Measurements from ENCODE around the gene SLC39A1.

SLC39A1 gene

GRCh38 chr1:153970346-153970745 lies 7.0 kb upstream of the SLC39A1 start:
- H3K27me3 ChIP-seq: no peaks in the 10 kb centered on the region
- TF ChIP-seq CTCF (IDR thresholded peaks at IDR 0.05): no peak

GRCh38 chr1:153968972-153969371 lies 5.6 kb upstream of the SLC39A1 start:
- H3K4me1 ChIP-seq (ENCODE audit: control insufficient read depth in 1 of 2, insufficient read depth in 1 of 2, low read depth in 1 of 2, low read length in 1 of 2): peaks cover 27 to 38% of the 10 kb centered on the region in 2 experiments
- no peak for TF ChIP-seq CTCF (IDR thresholded peaks at IDR 0.05)
- no peaks in the 10 kb centered on the region for H3K9me3 ChIP-seq
- no peak overlapping the region for H3K4me3 ChIP-seq (ENCODE audit: low read depth in 1 of 2, low read length in 1 of 2)
- H3K27me3 ChIP-seq: no peaks in the 10 kb centered on the region
- H3K36me3 ChIP-seq: peaks cover 14% of the 10 kb centered on the region
- H3K27ac ChIP-seq: no peak overlapping the region

More at GRCh38 chr1:153970346-153970745, 7.0 kb upstream of the SLC39A1 start:
- Histone ChIP-seq H3K9me3 (no peaks in the 10 kb centered on the region), H3K36me3 (peaks cover 26% of the 10 kb centered on the region), H3K4me3 (ENCODE audit: low read depth in 1 of 2, low read length in 1 of 2) (no peak overlapping the region), H3K4me1 (ENCODE audit: control insufficient read depth in 1 of 2, insufficient read depth in 1 of 2, low read depth in 1 of 2, low read length in 1 of 2) (peaks cover 24 to 32% of the 10 kb centered on the region in 2 experiments), H3K27ac (no peak overlapping the region)

DNA sequence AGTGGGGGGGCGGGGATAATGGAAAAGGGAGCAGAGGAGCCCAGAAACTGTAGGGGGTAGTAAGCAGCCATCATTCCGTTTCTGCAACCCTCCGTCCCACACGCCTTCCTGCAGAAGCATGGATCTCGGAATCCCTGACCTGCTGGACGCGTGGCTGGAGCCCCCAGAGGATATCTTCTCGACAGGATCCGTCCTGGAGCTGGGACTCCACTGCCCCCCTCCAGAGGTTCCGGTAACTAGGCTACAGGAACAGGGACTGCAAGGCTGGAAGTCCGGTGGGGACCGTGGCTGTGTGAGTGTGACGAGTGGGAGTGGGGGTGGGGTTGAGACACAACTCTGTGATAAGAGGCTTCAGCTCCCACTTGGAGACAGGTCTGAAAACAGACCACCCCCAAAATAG lies 5.1 kb upstream of the SLC39A1 start:
- Histone ChIP-seq H3K27ac (no peak overlapping the region), H3K4me3 (ENCODE audit: low read depth in 1 of 2, low read length in 1 of 2) (peak overlapping the region; percentile 71 to 77)

DNA sequence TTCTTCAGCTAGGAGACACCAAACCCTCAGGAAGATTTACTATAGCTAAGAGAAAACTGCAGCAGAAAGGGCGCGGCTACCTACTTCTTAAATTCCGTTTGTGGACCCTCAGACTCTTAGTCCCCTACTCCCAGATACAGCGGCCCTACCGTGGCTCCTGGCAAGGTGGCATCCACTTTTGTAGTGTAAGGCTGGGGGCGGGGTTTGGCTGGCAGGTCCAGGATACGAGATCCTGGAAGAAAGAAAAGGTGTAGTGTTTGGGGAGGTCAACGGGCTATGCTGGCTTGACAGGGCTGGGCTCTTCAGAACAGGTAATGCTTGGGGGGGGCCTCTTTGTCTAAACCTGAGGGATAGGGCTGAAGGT lies 4.6 kb upstream of the SLC39A1 start:
- Histone ChIP-seq H3K4me1 (ENCODE audit: control insufficient read depth in 1 of 2, insufficient read depth in 1 of 2, low read depth in 1 of 2, low read length in 1 of 2) (peaks cover 37 to 43% of the 10 kb centered on the region in 2 experiments), H3K27me3 (no peaks in the 10 kb centered on the region), H3K36me3 (peaks cover 4% of the 10 kb centered on the region), H3K27ac (peak overlapping the region; percentile 85), H3K4me3 (ENCODE audit: low read depth in 1 of 2, low read length in 1 of 2) (peak overlapping the region; percentile 71 to 77), H3K9me3 (no peaks in the 10 kb centered on the region)
- peak; percentile 7 for TF ChIP-seq CTCF (IDR thresholded peaks at IDR 0.05)

More for the DNA sequence above, 5.1 kb upstream of the SLC39A1 start:
- Histone ChIP-seq H3K36me3 (peaks cover 8% of the 10 kb centered on the region), H3K27me3 (no peaks in the 10 kb centered on the region), H3K9me3 (no peaks in the 10 kb centered on the region), H3K4me1 (ENCODE audit: control insufficient read depth in 1 of 2, insufficient read depth in 1 of 2, low read depth in 1 of 2, low read length in 1 of 2) (peaks cover 33 to 42% of the 10 kb centered on the region in 2 experiments)
- TF ChIP-seq CTCF (IDR thresholded peaks at IDR 0.05): no peak

GRCh38 chr1:153967107-153967999 lies 4.0 kb upstream of the SLC39A1 start, which contains the start of gene CREB3L4:
TSS of gene CREB3L4 (plus strand) at chr1:153967902. CDS start at chr1:153968526, 624 bp downstream.
- H3K9me3 ChIP-seq: no peaks in the 10 kb centered on the region
- no peaks in the 10 kb centered on the region for H3K27me3 ChIP-seq
- H3K27ac ChIP-seq: peak within 1 kb of the TSS; percentile 85
- peak; percentile 36 for TF ChIP-seq CTCF (IDR thresholded peaks at IDR 0.05)
- no peaks in the 10 kb centered on the region for H3K36me3 ChIP-seq
- H3K4me3 ChIP-seq (ENCODE audit: low read depth in 1 of 2, low read length in 1 of 2): peak within 1 kb of the TSS; percentile 71 to 77
- H3K4me1 ChIP-seq (ENCODE audit: control insufficient read depth in 1 of 2, insufficient read depth in 1 of 2, low read depth in 1 of 2, low read length in 1 of 2): peaks cover 43 to 49% of the 10 kb centered on the region in 2 experiments

All from neutrophil (primary cell).